IMR-90 (cell line): ENCODE data around the gene POLR3F. TPM values are rescaled to one million over a fixed set of nuclear protein-coding genes. Genes with fewer than 3 reads are reported as not detected.
A peak's percentile ranks its signal among the peaks of the same experiment; 100 is the strongest.

Source experiments
- ATAC-seq: fragments of 200-7000 bp; cut with Tn5 transposase; 2 replicates; pipeline ENCODE4 v1.9.1; 2020; ENCODE audit warnings: low read depth, mild to moderate bottlenecking, moderate library complexity
- BruUV-seq: library from RNA; stranded (reverse); fragments of 400-500 nt; replicated peaks from 2 replicates; lab custom pipeline; 2021; lab: Mats Ljungman, UMichigan
- CTCF ChIA-PET: fragments of 300-600 bp; formaldehyde crosslinking; extraction: SDS; loops from one replicate; lab custom pipeline; 2021; ENCODE audit warnings: antibody characterized with exemption; lab: Yijun Ruan, JAX
- POLR2A ChIA-PET: fragments of 300-600 bp; sonication (Branson Sonifier 250); formaldehyde crosslinking; loops from one replicate; lab custom pipeline; 2022; ENCODE audit warnings: antibody characterized with exemption; ENCODE audit not compliant: unreplicated experiment; lab: Charles Lee
- DNase-seq: peaks from one replicate; pipeline ENCODE4 v3.0.0; 2013
- H2AFZ ChIP-seq: replicated peaks from 2 replicates; pipeline ENCODE3; 2013; ENCODE audit warnings: low read length, mild to moderate bottlenecking; ENCODE audit not compliant: poor library complexity
- H2AK5ac ChIP-seq: 2 replicates; pipeline ENCODE4 v1.6.1; 2013; ENCODE audit warnings: low read depth, low read length, inconsistent platforms
- H2AK9ac ChIP-seq: replicated peaks from 2 replicates; pipeline ENCODE3; 2013; ENCODE audit warnings: mild to moderate bottlenecking, low read depth, low read length, moderate library complexity; ENCODE audit not compliant: poor library complexity
- H2BK120ac ChIP-seq: 2 replicates; pipeline ENCODE4 v1.6.1; 2013; ENCODE audit warnings: low read depth, low read length, inconsistent platforms
- H2BK15ac ChIP-seq: 3 replicates; pipeline ENCODE4 v1.6.1; 2013; ENCODE audit warnings: low read depth, low read length, inconsistent platforms
- H2BK20ac ChIP-seq: 2 replicates; pipeline ENCODE4 v1.6.1; 2013; ENCODE audit warnings: low read depth, mild to moderate bottlenecking, inconsistent platforms, low read length, moderate library complexity
- H2BK5ac ChIP-seq: 2 replicates; pipeline ENCODE4 v1.6.1; 2013; ENCODE audit warnings: mild to moderate bottlenecking, low read depth, low read length, inconsistent platforms; ENCODE audit not compliant: poor library complexity, severe bottlenecking
- H3K14ac ChIP-seq: replicated peaks from 2 replicates; pipeline ENCODE4 v1.6.1; 2013; ENCODE audit warnings: low read depth, low read length, inconsistent platforms
- H3K18ac ChIP-seq: 2 replicates; pipeline ENCODE4 v1.6.1; 2013; ENCODE audit warnings: low read depth, low read length, control low read depth
- H3K23ac ChIP-seq: 2 replicates; pipeline ENCODE4 v1.6.1; 2013; ENCODE audit warnings: low read depth, low read length, inconsistent platforms
- H3K27ac ChIP-seq: 2 replicates; pipeline ENCODE4 v1.5.1; 2013; ENCODE audit warnings: mild to moderate bottlenecking, control low read depth, low read length; ENCODE audit not compliant: insufficient read depth
- H3K27me3 ChIP-seq: 2 replicates; pipeline ENCODE4 v1.6.1; 2013; ENCODE audit warnings: low read length; ENCODE audit not compliant: control insufficient read depth, insufficient read depth
- H3K36me3 ChIP-seq: 2 replicates; pipeline ENCODE4 v1.6.1; 2013; ENCODE audit warnings: low read length, mixed read lengths; ENCODE audit not compliant: control insufficient read depth, insufficient read depth
- H3K4ac ChIP-seq: 2 replicates; pipeline ENCODE4 v1.6.1; 2013; ENCODE audit warnings: low read depth, low read length, inconsistent platforms
- H3K4me1 ChIP-seq: 2 replicates; pipeline ENCODE4 v1.6.1; 2013; ENCODE audit warnings: low read length, mixed read lengths; ENCODE audit not compliant: control insufficient read depth, insufficient read depth
- H3K4me2 ChIP-seq: 2 replicates; pipeline ENCODE4 v1.6.1; 2013; ENCODE audit warnings: low read depth, mild to moderate bottlenecking, control low read depth, low read length, moderate library complexity
- H3K4me3 ChIP-seq: 2 replicates; pipeline ENCODE4 v1.5.1; 2013; ENCODE audit warnings: low read depth, mild to moderate bottlenecking, control low read depth, low read length, moderate library complexity; ENCODE audit not compliant: insufficient read depth
- H3K56ac ChIP-seq: 2 replicates; pipeline ENCODE4 v1.6.1; 2013; ENCODE audit warnings: low read length, inconsistent platforms; ENCODE audit not compliant: insufficient read depth; ENCODE audit errors: extremely low read depth
- H3K79me1 ChIP-seq, 2 experiments: 2 replicates each; pipeline ENCODE4 v1.6.1; 2013; ENCODE audit warnings: low read length in 2 of 2, inconsistent platforms in 1 of 2, low read depth in 1 of 2
- H3K9ac ChIP-seq: 2 replicates; pipeline ENCODE4 v1.6.1; 2013; ENCODE audit warnings: low read depth, low read length, control low read depth
- H3K9me1 ChIP-seq: 2 replicates; pipeline ENCODE4 v1.6.1; 2013; ENCODE audit warnings: low read length, inconsistent platforms; ENCODE audit not compliant: insufficient read depth
- H3K9me3 ChIP-seq: 2 replicates; pipeline ENCODE4 v1.6.1; 2013; ENCODE audit warnings: low read length; ENCODE audit not compliant: control insufficient read depth, insufficient read depth
- H4K20me1 ChIP-seq: 2 replicates; pipeline ENCODE4 v1.6.1; 2013; ENCODE audit warnings: low read length, inconsistent platforms; ENCODE audit not compliant: insufficient read depth
- H4K5ac ChIP-seq: 2 replicates; pipeline ENCODE4 v1.6.1; 2013; ENCODE audit warnings: mild to moderate bottlenecking, low read depth, low read length, control low read depth
- H4K8ac ChIP-seq, 2 experiments: 2 replicates each; pipeline ENCODE4 v1.6.1; 2013; ENCODE audit warnings: low read depth in 2 of 2, low read length in 2 of 2, control low read depth in 1 of 2, inconsistent platforms in 1 of 2
- H4K91ac ChIP-seq: 2 replicates; pipeline ENCODE4 v1.6.1; 2013; ENCODE audit warnings: low read depth, low read length, inconsistent platforms; ENCODE audit not compliant: insufficient read depth
- CEBPB ChIP-seq: IDR thresholded peaks from 2 replicates; pipeline ENCODE4 v1.6.1; 2012; ENCODE audit warnings: low read depth, low read length, improper control_type of control experiment
- MAFK ChIP-seq: IDR thresholded peaks from 2 replicates; pipeline ENCODE4 v1.6.1; 2012; ENCODE audit warnings: low read depth, low read length, improper control_type of control experiment
- MXI1 ChIP-seq: IDR thresholded peaks from 2 replicates; pipeline ENCODE4 v1.6.1; 2012; ENCODE audit warnings: low read depth, mild to moderate bottlenecking, low read length, moderate library complexity, borderline replicate concordance
- POLR2A ChIP-seq: IDR thresholded peaks from 2 replicates; pipeline ENCODE4 v1.6.1; 2012; ENCODE audit warnings: mild to moderate bottlenecking, low read depth, low read length
- WGBS, 2 experiments: methylation state at CpG; one replicate each; pipeline versions ENCODE4 v1.1.5 to v1.1.7; 2013; ENCODE audit warnings: missing lambda C conversion rate in 2 of 2; ENCODE audit not compliant: insufficient read length in 1 of 2; ENCODE audit errors: extremely low coverage in 2 of 2; 5-methylcytosine and 5-hydroxymethylcytosine counted together
- dilution Hi-C: fragments of 300-500 bp; cut with HindIII; formaldehyde crosslinking; loops from one replicate; pipeline ENCODE4 v1.14.3; 2018; ENCODE audit warnings: low sequenced_read_pairs; ENCODE audit not compliant: unreplicated experiment
- in situ Hi-C: fragments of 300-500 bp; cut with MboI; formaldehyde crosslinking; loops from 3 replicates; pipeline ENCODE4 v1.14.3; 2019; ENCODE audit warnings: low sequenced_read_pairs, inconsistent platforms, mixed read lengths
- intact Hi-C: fragments of 100-400 bp; cut with micrococcal nuclease; formaldehyde crosslinking; loops from 2 replicates; pipeline ENCODE4 v1.10.0; 2022
- polyA plus RNA-seq, 3 experiments: library from polyadenylated mRNA; depleted of rRNA; stranded (reverse); fragments of >200 nt; gene quantifications; 2 replicates each; pipeline ENCODE4 v1.2.3, GENCODE V29; 2012; ENCODE audit warnings: low replicate concordance in 1 of 3
- total RNA-seq: library from RNA; depleted of rRNA; stranded (reverse); fragments of >200 nt; gene quantifications from 2 replicates; pipeline ENCODE4 v1.2.3, GENCODE V29; 2012
- TF ChIP-seq, protein P1 (sequence below): conservative IDR thresholded peaks from 2 replicates; pipeline ENCODE4 v1.5.1; 2012; ENCODE audit warnings: mild to moderate bottlenecking, low read depth, low read length, improper control_type of control experiment

Gene POLR3F
- total and polyA plus RNA-seq, 2 of the 4 experiments (the other 2 are of a cell fraction) = 5.7 to 7.2 TPM

DNA sequence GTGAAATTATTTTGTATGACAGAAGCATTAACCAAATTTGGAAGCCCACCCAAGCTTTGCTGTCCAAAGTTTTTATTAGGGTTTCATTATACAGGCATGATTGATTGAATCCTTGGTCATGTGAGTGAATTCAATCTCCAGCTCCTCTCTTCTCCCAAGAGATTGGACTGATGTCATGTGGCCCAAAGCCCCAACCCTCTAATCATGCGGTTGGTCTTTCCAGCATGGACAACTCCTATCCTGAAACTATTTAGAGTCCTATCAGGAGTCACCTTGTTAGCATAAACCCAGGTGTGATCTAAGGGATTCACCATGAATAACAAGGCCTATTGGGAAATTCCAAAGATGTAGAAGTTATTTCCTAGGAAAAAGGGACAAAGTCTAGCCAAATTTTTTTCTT, 10.6 kb downstream of the POLR3F start:
- in situ Hi-C loops (no loop called here), dilution Hi-C loops (no loop called here), intact Hi-C loops (loop anchor here (10.0 kb wide), 1 partner anchor 57 kb away; no protein-coding TSS in a partner anchor)
- H3K23ac ChIP-seq = no peak overlapping the region
- no peak overlapping the region for H4K8ac ChIP-seq
- no peak overlapping the region for H2AFZ ChIP-seq
- no peak overlapping the region for H3K4ac ChIP-seq
- no peaks in the 10 kb centered on the region for H3K79me1 ChIP-seq
- WGBS, 2 experiments = no CpG with 5 or more reads among the region's 1 CpG
- H2BK15ac ChIP-seq = no peak overlapping the region
- no peak overlapping the region for H4K5ac ChIP-seq
- H2BK20ac ChIP-seq = no peak overlapping the region
- no peak overlapping the region for H2BK5ac ChIP-seq
- H3K14ac ChIP-seq = no peak overlapping the region
- TF ChIP-seq POLR2A (no peak), MAFK (no peak), CEBPB (no peak), MXI1 (no peak)
- TF ChIP-seq, protein P1, sequence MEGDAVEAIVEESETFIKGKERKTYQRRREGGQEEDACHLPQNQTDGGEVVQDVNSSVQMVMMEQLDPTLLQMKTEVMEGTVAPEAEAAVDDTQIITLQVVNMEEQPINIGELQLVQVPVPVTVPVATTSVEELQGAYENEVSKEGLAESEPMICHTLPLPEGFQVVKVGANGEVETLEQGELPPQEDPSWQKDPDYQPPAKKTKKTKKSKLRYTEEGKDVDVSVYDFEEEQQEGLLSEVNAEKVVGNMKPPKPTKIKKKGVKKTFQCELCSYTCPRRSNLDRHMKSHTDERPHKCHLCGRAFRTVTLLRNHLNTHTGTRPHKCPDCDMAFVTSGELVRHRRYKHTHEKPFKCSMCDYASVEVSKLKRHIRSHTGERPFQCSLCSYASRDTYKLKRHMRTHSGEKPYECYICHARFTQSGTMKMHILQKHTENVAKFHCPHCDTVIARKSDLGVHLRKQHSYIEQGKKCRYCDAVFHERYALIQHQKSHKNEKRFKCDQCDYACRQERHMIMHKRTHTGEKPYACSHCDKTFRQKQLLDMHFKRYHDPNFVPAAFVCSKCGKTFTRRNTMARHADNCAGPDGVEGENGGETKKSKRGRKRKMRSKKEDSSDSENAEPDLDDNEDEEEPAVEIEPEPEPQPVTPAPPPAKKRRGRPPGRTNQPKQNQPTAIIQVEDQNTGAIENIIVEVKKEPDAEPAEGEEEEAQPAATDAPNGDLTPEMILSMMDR = no peak
- no peak overlapping the region for H3K9ac ChIP-seq
- H3K4me3 ChIP-seq = no peak overlapping the region
- POLR2A ChIA-PET = interaction anchor here (0.6 kb wide), 1 partner anchor 118 kb away, joined by 11 read pairs; no protein-coding TSS in a partner anchor
- no peak overlapping the region for H4K91ac ChIP-seq
- no peaks in the 10 kb centered on the region for H3K4me1 ChIP-seq
- no TSS peak for BruUV-seq
- no peaks in the 10 kb centered on the region for H3K9me3 ChIP-seq
- no peak for DNase-seq
- H3K4me2 ChIP-seq = no peak overlapping the region
- no peak overlapping the region for H2AK9ac ChIP-seq
- no peaks in the 10 kb centered on the region for H4K20me1 ChIP-seq
- CTCF ChIA-PET = interaction anchor here (0.7 kb wide), 1 partner anchor 689 kb away, joined by 4 read pairs; no protein-coding TSS in a partner anchor
- peak overlapping the region; percentile 1; the same call in 1 of the 2 replicates for H3K56ac ChIP-seq
- H3K27me3 ChIP-seq = no peaks in the 10 kb centered on the region
- no peak overlapping the region for H3K18ac ChIP-seq
- ATAC-seq = no peak
- no peaks in the 10 kb centered on the region for H3K9me1 ChIP-seq
- no peak overlapping the region for H3K27ac ChIP-seq
- no peak overlapping the region for H2BK120ac ChIP-seq
- H3K36me3 ChIP-seq = peaks cover 20% of the 10 kb centered on the region
- H2AK5ac ChIP-seq = no peak overlapping the region
